Glomerular visceral epithelial cell (primary cell): ENCODE measurements around the gene IL18BP.

Source experiments
- DNase-seq: peaks from one replicate; pipeline ENCODE4 v3.0.0-alpha.2; 2016; ENCODE audit errors: extremely low spot score

The IL18BP gene

DNA sequence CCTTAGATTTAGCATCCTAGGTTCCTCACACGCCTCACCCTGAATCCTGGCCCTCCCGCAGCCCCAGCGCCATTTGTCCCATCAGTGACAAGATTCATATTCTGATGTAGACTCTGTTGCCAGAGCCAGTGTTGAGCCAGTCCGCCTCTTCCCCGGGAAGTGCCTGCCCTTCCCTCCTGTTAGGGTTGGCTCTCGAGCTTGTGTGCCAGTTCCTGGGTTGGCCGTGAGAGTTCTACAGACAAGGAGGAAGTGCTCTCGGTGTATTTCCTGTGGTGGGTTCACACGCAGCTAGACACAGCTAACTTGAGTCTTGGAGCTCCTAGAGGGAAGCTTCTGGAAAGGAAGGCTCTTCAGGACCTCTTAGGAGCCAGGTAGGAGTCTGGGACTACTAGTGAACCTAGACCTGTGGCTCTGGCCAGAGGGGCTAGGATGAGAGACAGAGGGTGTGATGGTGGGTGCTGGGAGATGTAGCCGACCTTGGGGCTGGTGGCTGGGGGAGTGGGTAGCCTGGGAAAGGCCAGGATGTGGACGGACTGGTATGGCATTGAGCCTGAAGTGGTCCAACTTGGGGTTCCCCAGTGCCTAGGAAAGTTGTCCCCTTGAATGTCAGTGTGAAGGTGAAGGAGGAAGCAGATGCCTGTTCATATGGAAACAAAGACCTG is at the start of gene IL18BP:
IL18BP (plus strand) TSS at position 261 of the 662 bp plus-strand sequence. CDS start 1,076 bp downstream, outside the sequence.
- DNase-seq: no peak

DNA sequence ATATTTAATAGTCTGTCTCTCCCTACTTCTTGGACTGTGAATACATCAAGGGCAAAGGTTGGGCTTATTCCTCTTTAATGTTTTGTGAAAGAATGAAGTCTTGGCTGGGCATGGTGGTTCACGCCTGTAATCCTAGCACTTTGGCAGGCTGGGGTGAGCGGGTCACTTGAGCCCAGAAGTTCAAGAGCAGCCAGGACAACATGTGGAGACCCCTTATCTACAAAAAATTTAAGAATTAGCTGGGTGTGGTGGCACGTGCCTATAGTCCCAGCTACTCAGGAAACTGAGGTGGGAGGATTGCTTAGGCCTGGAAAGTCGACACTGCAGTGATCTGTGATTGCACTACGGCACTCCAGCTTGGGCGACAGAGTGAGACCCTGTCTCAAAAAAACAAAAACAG is 49.7 kb upstream of the IL18BP start:
- no peak for DNase-seq

DNA sequence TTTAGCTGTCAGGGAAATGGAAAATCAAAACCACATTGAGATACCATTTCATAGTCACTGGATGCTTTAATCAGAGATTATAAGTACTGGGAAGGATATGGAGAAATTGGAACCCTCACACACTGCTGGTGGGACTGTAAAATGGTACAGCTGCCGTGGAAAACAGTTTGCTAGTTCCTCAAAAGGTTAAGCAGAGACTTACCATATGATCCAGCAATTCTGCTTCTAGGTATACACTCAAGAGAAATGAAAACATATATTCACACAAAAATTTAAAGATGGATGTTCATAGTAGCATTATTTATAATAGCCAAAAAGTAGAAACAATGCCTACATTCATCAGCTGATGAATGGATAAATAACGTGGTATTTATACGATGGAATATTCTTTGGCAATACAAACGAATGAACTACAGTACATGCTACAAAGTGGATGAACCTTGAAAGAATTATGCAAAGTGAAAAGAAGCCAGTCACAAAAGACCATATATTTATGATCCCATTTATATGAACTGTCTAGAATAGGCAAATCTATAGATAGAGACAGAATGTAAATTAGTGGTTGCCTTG is 46.9 kb upstream of the IL18BP start:
- no peak for DNase-seq

DNA sequence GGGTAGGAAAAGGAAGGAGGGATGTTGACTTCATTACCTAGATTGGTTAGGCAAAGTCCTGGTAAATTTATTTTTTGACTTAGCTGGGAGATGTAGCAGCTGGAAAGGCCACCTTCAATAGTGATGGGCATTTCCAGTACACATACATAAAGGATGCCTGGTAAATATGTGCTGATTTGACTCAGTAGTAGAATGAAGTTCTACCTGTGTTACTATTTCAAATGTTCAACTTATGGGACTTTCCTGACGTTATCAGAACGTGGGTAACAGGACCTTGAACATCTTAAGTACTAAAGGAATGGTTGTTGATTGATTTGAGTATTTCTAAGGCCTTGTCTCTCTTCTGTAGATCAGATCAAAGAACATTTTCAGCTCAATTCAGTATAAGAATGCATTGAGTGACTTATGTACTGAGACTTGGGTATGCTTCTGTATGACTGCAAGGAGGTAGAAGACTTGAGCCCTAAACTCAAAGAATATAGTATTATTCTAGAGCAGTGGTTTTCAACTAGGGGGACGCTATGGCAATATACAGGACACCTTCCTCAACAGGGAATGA is 42.7 kb upstream of the IL18BP start:
- no peak for DNase-seq

DNA sequence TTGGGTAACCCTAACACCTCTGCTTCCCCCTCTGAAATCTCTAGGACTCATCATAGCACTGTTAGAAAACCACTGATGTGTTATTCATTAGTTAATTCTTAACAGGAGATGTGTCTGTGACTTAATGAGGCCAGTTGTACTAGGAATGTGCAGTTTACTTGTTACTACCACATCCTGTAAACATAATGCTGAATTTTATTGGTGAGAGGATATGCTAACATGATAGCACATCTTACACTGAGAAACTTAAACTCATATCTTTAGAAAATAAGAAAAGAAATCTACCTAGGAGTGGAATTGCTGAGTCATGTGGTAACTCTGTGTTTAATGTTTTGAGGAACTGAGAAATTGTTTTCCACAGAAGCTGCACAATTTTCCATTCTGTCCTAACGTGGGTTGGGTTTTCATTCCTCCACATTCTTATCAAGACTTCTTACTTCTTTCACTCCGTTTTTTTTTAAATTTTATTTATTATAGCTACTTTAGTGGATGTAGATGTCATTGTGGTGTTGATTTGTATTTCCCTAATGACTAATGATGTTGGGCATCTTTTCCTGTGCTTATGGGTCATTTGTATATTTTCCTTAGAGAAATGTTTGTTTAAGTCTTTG is 36.2 kb upstream of the IL18BP start:
- DNase-seq: peak; percentile 47

DNA sequence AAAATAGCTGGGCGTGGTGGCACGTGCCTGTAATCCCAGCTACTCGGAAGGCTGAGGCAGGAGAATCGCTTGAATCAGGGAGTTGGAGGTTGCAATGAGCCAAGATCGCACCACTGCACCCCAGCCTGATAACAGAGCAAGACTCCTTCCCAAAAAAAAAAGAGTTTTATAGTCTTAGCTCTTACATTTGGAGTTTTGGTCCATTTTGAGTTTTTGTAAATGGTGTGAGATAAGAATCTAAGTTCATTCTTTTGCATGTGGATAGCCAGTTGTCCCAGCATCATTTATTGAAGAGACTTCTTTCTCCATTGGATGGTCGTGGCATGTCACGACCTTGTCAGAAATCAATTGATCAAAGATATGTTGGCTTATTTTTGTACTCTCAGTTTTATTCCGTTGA is 35.2 kb upstream of the IL18BP start:
- DNase-seq: no peak

DNA sequence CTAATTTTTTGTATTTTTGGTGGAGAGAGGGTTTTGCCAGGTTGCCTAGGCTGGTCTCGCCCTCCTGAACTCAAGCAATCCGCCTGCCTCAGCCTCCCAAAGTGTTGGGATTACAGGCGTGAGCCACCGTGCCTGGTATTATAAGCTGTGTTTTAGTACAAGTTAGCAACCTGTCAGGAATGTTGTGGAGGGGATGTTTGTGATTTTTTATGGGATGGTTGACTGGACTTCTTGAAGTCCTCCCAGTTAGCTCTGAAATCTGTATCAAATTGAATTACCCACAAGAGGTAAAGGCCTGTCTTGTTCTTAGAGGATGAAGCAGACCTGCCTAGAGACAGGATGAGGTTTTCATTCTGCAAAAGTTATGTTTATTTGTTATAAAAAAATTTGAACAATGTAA is 34.1 kb upstream of the IL18BP start:
- peak; percentile 33 for DNase-seq

DNA sequence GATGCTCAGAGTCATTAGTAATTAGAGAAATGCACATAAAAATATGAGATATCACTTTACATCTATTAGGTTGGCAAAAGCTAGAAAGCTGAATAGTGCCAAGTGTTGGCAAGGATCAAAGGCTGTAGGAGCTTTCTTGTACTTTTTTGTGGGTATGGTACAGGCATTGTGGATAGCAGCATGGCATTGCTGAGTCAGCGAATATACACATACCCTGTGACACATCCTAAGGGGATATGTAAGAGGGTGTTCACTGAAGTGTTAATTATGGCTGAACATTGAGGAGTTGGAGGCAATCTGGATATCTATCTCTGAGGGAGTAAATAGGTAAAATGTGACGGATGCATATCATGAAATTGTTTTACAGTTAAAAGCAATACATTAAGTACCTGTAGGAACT is 27.0 kb upstream of the IL18BP start:
- DNase-seq: no peak

DNA sequence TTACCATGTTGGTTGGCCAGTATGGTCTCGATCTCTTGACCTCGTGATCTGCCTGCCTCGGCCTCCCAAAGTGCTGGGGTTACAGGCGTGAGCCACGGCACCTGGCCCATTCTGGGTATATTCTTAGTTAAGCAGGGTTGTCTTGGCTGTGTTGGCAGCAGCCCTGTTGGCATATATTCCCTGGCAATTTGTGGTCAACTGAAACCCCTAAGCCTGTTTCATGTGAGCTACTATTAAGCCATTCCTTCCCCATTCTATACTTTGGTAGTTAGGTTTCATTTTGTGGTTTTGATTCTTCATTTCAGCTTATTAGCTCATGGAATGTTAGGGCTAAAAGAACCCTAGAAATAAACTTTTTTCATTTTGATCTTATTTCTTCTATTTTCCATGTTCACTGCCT is 22.2 kb upstream of the IL18BP start:
- no peak for DNase-seq

DNA sequence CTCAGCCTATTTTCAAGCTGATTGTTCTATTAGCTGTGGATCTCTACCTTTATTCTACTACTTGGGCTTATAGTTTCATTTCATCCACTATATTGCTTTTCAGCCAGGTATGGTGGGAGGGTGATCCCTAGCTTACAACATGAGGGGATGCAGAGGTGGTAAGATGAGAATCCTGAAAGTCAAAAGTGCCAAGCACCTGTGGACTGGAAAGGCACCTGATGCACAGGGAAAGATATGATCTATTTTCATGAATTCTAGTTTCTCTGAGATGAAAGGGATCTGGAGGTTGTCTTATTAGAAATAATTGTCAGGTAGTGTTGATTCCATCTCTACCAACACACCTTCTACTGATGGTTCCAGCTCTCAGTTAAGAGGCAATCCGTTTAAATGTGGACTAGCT is 21.6 kb upstream of the IL18BP start:
- no peak for DNase-seq

DNA sequence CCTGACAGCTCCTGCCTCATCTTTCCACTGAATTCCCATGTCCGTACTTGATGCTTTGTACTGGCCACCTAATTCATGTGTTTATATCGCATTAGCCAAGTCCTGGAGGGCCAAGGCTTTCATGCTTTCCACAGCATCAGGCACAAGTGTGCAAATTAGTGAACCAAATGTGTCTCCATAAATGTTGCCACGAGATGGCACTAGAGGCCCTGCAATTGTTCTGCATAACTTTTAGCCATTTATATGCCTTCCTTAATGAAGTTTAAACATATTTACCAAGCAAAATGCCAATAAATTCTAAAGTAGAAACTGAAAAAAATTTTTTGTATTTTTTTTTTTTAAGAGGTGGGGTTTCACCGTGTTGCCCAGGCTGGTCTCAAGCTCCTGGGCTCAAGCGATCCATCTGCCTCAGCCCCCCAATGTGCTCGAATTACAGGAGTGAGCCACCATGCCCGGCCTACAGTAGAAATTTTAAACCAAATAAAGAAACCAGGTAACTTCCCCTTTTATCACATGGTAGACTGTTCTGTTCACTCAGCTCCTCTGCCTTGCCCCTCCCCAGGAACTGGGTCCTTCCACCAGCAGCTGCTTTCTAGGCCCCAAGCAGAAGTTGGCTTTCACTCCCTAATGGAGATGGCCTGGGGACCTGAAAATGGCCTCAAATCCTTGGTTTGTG is 20.8 kb upstream of the IL18BP start:
- peak; percentile 52 for DNase-seq

DNA sequence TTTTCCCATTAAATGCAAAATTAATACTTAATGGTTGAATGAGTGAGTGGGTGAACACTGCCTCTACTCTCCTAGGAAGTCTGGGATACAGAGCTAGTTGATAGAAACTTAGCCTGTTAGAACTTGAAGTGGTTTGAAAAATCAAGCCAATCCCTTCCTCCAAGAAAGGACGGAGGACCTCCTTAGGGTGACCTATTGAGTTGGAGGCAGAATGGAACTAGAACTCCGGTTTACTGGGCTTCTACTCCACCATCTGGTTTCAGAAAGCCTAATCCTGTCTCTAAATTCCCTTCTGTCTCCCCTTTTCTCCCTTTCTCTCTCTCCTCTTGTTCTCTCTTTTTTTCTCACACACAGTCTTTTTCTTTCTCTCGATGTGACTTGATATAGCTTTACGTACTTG is 19.6 kb upstream of the IL18BP start:
- no peak for DNase-seq

DNA sequence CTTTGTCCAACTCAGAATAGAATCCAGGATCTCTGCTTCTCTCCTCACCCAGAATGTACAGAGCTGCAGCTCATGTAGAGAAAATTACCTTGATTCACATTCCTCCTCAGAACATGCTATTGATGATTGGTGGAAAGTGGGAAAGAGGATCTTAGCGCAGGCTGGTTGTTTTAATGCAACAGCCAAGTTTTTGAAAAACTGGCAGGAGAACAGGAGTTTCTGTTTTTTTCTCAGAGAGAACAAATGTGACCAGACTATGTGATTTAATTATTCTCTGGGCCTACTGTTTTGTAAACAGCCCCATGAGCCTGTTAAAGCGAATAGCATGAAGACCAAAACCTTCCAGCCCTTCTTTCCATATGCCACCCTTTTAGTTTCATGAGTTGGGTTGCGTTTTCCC is 19.1 kb upstream of the IL18BP start:
- no peak for DNase-seq

DNA sequence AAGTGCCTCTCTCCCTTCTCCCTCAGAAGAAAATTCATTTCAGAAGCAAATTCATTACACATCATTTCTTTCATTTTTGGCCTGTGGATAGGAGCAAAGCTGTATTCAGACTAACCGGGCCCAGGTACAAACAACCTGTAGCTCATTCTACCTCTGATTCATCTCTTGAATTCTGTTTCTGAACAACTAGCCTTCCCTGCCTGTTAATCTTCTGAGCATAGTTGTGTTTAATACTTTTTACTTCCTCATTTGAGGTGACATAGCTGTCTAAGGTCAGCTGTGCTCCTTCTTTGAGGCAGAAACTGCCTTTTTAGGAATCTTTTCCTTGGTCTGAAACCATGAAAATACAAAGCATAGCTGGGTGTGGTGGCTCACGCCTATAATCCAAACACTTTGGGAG is 12.6 kb upstream of the IL18BP start:
- no peak for DNase-seq

DNA sequence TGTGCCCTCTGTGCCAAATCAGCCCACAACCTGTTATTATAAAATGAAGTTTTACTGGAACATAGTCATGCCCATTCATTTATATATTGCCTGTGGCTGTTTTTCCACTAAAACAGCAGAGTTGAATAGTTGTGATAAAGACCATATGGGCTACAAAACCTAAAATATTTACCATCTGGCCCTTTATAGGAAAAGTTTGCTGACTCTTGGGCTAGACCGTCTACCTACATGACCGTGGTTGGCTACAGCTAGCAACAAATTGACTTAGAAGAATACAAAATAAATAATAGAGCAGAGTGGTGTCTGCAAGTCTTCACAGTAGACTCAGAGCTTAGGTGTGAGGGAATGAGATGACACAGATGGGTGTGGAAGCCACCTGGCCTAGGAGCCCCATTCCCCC is 11.2 kb upstream of the IL18BP start:
- DNase-seq: no peak

DNA sequence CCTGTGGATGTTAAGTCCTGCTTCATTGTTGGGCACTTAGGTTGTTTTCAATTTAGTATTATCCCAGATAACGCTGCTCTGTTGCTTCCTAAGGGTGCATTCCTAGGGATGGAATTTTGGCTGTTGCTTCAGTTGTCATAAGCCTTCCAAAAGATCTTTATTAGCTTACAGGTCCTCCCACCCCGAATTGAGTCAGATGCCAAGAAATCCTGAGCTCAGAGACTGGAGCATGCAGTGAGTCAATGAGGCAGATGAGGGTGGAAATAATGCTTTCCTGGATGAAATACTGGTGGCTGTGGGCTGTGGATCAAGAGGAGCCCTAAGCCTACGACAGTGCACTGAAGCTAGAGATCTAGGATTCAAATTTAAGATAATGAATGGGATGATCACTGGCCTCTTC is 10.7 kb upstream of the IL18BP start:
- DNase-seq: no peak

DNA sequence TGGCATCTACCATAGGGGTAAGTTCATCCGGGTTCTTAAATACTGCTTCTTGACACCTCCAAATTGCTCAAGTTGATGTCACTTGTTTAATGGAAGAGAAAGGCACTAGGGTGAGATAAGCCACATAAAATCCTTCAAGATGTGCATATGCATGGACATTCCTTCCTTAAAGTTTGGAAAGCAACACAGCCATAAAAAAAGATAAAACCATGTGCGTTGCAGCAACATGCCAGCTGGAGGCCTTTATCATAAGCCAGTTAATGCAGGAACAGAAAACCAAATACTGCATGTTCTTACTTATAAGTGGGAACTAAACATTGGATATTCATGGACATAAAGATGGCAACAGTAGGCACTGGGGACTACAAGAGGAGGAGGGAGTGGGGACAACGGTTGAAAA is 8.0 kb upstream of the IL18BP start:
- DNase-seq: no peak

DNA sequence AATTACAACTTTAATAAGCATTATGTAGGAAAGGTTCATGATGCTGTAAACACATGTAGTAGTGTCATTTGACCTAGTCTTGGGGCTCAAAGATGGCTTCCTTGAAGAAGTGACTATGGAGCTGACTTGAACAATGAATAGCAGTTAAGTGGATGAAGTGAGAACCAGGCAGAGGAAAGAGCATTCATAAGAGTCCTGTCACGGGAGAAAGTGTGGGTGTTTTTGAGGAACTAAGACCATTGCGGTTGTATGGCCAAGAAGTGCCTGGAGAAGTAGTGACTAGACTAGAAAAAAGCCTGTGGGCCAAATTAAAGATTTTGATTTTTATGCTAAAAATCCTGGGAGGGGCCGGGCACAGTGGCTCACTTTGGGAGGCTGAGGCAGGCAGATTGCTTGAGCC is 7.2 kb upstream of the IL18BP start:
- no peak for DNase-seq

DNA sequence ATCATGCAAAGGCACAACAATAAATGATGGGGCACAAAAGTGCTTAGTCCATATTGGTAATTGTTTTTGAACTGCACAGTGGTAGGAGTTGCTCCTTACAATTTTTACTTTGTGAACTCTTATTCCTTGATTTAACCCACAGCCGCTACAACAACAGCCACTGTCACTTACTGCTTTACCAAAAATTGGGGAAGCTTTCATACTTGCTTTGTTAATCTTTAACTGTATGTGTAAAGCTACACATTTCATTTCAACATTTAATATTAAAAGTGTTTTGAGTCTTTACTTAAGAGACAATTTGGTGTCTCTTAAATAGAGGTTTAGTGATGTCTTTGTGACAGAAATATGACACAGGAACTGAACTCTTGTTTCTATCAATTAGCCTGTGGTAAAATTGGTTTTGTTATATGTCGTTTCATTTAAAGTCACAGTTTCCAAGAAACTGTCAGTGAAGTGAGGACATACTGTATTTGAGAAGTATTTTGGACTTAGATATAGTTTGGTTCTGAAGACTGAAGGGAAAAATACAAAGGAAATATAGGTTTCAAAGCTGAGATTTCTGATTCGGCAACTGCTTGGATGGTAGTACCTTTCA is 6.5 kb upstream of the IL18BP start:
- DNase-seq: no peak

DNA sequence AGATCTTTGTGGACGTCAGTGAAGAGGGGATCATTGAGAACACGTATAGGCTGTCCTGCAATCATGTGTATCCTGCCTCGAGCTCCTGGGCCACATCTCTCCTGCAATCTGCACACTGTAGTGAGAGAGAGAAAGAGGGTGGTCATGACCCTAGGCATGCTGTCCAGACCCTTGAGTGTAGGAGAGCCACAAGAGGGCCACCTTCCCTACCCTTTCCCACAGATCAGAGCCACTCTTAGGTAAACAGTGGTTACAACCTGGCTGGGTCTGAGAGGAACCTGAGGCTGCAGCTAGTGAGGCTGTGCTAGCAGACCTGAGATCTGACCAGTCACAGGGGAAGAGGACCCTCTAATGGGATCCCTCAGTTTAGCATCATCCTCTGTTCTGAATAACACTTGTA is 3.9 kb upstream of the IL18BP start:
- no peak for DNase-seq

DNA sequence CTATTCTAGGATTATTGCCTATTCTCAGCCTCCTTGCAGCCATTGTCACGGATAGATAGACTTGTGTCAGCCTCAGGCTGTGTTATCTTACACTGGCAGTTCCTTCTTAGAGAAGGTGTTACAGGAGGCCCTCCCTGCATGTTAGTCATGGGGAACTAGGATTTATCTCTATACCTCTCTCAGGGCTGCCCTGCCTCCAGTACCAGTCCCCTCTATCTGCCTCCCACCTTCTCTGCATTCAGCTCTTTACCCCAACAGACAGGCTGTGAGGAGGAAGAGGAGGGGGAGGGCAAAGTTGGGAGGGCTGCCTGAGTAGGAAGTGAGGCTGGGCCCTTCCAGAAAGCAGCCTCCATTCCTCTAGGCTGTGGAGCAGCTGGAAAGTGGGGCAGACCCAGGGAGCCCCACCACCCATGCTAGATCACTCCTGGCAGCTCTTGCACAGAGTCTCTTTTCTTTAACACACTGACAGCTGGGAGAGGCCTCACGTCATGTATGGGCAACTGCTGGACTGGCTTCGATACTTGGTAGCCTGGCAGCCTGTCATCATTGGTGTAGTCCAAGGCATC is 2.9 kb upstream of the IL18BP start:
- no peak for DNase-seq

DNA sequence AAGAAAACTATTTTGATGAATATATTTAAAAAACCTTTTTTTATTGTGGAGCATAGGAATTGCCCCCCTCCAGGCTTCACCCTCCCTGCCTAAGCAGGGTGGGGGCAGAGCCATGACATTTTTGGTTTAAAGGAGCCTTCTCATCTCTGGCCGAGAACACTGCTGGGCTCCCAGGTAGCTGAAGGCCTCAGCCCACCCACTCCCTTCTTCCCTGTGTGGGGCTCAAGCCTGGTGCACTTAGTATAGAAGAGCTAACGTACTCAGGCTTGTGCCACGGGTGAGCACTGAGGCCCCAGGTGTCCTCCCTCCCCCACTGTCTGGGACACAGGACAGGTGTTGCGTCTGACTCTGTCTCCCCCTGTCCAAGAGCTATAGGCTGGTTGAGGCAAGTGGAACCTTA is 2.2 kb upstream of the IL18BP start:
- no peak for DNase-seq
